ENCODE measurements around the gene RBM38. TPM values are rescaled to one million over a fixed set of nuclear protein-coding genes. Genes with fewer than 3 reads are reported as not detected.
"Not testable (repeated sequence)": the region's sequence is repeated elsewhere in the genome, so short reads cannot be mapped to it uniquely, and the experiment has no call there.

Gene RBM38
- total and polyA plus RNA-seq, 9 donors: 31.7 to 63.7 (median 55.2) TPM

- Histone ChIP-seq H3K4me1 (ENCODE audit: control insufficient read depth, insufficient read depth, low read length) (peaks cover 9% of the 10 kb centered on the region), H3K27ac (ENCODE audit: low read length) (no peak overlapping the region), H3K36me3 (ENCODE audit: control insufficient read depth, insufficient read depth, low read length) (no peaks in the 10 kb centered on the region), H3K4me3 (ENCODE audit: low read length) (no peak overlapping the region), H3K9me3 (replicated peaks; ENCODE audit: control insufficient read depth, low read depth, low read length) (no peaks in the 10 kb centered on the region), H3K27me3 (ENCODE audit: control insufficient read depth, insufficient read depth, low read length) (no peaks in the 10 kb centered on the region)
- 40% methylated on average over 3 of the region's 17 CpGs for WGBS (ENCODE audit: insufficient coverage)
- peak; percentile 29 for DNase-seq
These were observed 34.2 kb downstream of the RBM38 start for GRCh38 chr20:57425150-57426013.

- 68% methylated on average over 9 of the region's 13 CpGs for whole genome bisulfite sequencing (ENCODE audit: insufficient coverage)
- H3K27me3 ChIP-seq (ENCODE audit: control insufficient read depth, insufficient read depth, low read length): no peaks in the 10 kb centered on the region
- peaks cover 9% of the 10 kb centered on the region for H3K4me1 ChIP-seq (ENCODE audit: control insufficient read depth, insufficient read depth, low read length)
- H3K9me3 ChIP-seq (replicated peaks; ENCODE audit: control insufficient read depth, low read depth, low read length): no peaks in the 10 kb centered on the region
- no peak overlapping the region for H3K4me3 ChIP-seq (ENCODE audit: low read length)
- H3K36me3 ChIP-seq (ENCODE audit: control insufficient read depth, insufficient read depth, low read length): no peaks in the 10 kb centered on the region
- no peak for DNase-seq
- no peak overlapping the region for H3K27ac ChIP-seq (ENCODE audit: low read length)
These were observed 35.1 kb downstream of the RBM38 start for GRCh38 chr20:57426271-57426689.

DNA sequence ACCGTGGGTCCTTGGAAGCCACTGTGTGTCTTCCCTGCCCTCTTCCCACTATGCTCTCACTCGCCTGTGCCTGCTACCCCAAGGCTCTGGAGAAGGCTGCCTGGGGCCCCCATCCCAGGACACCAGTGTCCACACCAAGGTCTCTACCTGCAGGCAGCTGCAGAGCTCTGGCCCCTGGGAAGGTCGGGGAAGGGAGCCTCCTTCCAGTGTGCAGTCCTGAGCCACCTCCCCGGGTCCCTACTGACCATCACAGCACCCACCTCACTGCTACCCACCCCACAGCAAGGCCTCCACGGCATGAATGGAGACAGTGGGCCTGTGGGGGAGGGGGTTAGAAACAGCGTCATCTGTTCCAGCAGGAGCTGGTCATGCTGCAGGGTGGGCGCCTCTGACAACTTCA, 35.6 kb downstream of the RBM38 start:
- Histone ChIP-seq H3K4me3 (ENCODE audit: low read length) (no peak overlapping the region), H3K36me3 (ENCODE audit: control insufficient read depth, insufficient read depth, low read length) (no peaks in the 10 kb centered on the region), H3K9me3 (replicated peaks; ENCODE audit: control insufficient read depth, low read depth, low read length) (no peaks in the 10 kb centered on the region), H3K27me3 (ENCODE audit: control insufficient read depth, insufficient read depth, low read length) (no peaks in the 10 kb centered on the region), H3K4me1 (ENCODE audit: control insufficient read depth, insufficient read depth, low read length) (peaks cover 9% of the 10 kb centered on the region), H3K27ac (ENCODE audit: low read length) (no peak overlapping the region)
- 90% methylated on average over 2 of the region's 7 CpGs for WGBS (ENCODE audit: insufficient coverage)
- no peak for DNase-seq

- Histone ChIP-seq H3K36me3 (ENCODE audit: control insufficient read depth, insufficient read depth, low read length) (no peaks in the 10 kb centered on the region), H3K27ac (ENCODE audit: low read length) (no peak overlapping the region), H3K4me3 (ENCODE audit: low read length) (no peak overlapping the region), H3K4me1 (ENCODE audit: control insufficient read depth, insufficient read depth, low read length) (peaks cover 21% of the 10 kb centered on the region), H3K27me3 (ENCODE audit: control insufficient read depth, insufficient read depth, low read length) (no peaks in the 10 kb centered on the region), H3K9me3 (replicated peaks; ENCODE audit: control insufficient read depth, low read depth, low read length) (no peaks in the 10 kb centered on the region)
- DNase-seq: peak; percentile 62
- WGBS (ENCODE audit: insufficient coverage): 58% methylated on average over 18 of the region's 21 CpGs
These were observed 37.3 kb downstream of the RBM38 start for GRCh38 chr20:57428324-57429158.

DNA sequence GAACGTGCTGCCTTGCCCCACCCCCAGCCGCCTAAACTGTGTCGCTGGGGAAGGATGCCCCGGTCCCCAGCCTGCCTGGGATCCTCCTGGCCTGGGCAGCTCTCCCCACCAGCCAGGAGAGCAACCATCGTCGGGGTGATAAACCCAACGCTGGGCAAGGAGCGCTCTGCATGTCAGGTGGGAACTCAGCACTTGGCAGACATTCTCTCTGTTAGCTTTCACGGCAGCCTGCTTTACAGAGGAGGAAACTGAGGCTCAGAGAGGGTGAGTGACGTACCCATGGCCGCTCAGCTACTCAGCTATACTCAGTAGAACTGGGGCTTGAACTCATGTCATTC, 37.9 kb downstream of the RBM38 start:
- 73% methylated on average over 11 of the region's 11 CpGs for WGBS (ENCODE audit: insufficient coverage)
- Histone ChIP-seq H3K36me3 (ENCODE audit: control insufficient read depth, insufficient read depth, low read length) (no peaks in the 10 kb centered on the region), H3K4me3 (ENCODE audit: low read length) (no peak overlapping the region), H3K27ac (ENCODE audit: low read length) (no peak overlapping the region), H3K4me1 (ENCODE audit: control insufficient read depth, insufficient read depth, low read length) (peaks cover 27% of the 10 kb centered on the region), H3K9me3 (replicated peaks; ENCODE audit: control insufficient read depth, low read depth, low read length) (no peaks in the 10 kb centered on the region), H3K27me3 (ENCODE audit: control insufficient read depth, insufficient read depth, low read length) (no peaks in the 10 kb centered on the region)
- DNase-seq: no peak

DNA sequence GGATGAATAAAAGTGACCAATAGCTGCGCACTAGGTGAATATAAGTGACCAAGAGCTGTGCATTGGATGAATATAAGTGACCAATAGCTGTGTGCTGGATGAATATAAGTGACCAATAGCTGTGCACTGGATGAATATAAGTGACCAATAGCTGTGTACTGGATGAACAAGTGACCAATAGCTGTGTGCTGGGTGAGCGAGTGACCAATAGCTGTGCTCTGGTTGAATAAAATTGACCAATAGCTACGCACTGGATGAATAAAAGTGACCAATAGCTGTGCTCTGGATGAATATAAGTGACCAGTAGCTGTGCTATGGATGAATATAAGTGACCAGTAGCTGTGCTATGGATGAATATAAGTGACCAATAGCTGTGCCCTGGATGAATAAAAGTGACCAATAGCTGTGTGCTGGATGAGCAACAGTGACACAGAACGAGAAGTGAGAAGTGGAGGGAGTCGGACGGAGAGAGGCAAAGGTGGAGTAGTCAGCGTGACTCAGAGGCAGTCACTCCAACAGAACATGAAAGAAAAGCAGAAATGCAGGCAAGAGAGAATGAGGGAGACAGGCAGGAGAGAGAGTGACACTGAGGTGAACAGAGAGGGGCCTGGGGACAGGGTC, 38.5 kb downstream of the RBM38 start:
- Histone ChIP-seq H3K4me3 (ENCODE audit: low read length) (no peak overlapping the region), H3K36me3 (ENCODE audit: control insufficient read depth, insufficient read depth, low read length) (no peaks in the 10 kb centered on the region), H3K9me3 (replicated peaks; ENCODE audit: control insufficient read depth, low read depth, low read length) (no peaks in the 10 kb centered on the region), H3K4me1 (ENCODE audit: control insufficient read depth, insufficient read depth, low read length) (peaks cover 31% of the 10 kb centered on the region), H3K27me3 (ENCODE audit: control insufficient read depth, insufficient read depth, low read length) (no peaks in the 10 kb centered on the region), H3K27ac (ENCODE audit: low read length) (no peak overlapping the region)
- DNase-seq: no peak
- 76% methylated on average over 7 of the region's 7 CpGs for WGBS (ENCODE audit: insufficient coverage)

DNA sequence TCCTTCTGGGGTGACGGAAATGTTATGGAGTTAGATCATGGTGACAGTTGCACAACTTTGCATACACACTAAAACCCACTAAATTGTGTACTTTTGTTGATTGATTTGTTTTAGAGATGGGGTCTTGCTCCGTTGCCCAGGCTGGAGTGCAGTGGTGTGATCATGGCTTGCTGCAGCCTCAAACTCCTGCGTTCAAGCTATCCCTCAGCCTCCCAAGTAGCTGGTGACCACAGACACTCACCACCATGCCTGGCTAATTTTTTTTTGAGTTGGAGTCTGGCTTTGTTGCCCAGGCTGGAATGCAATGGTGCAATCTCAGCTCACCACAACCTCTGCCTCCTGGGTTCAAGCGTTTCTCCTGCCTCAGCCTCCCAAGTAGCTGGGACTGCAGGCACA, 39.0 kb downstream of the RBM38 start:
- no CpG with 5 or more reads among the region's 4 CpGs for WGBS (ENCODE audit: insufficient coverage)
- H3K36me3 ChIP-seq (ENCODE audit: control insufficient read depth, insufficient read depth, low read length); H3K4me3 ChIP-seq (ENCODE audit: low read length); H3K9me3 ChIP-seq (replicated peaks; ENCODE audit: control insufficient read depth, low read depth, low read length); H3K27ac ChIP-seq (ENCODE audit: low read length); DNase-seq; H3K27me3 ChIP-seq (ENCODE audit: control insufficient read depth, insufficient read depth, low read length): not testable (repeated sequence)
- peaks cover 33% of the 10 kb centered on the region for H3K4me1 ChIP-seq (ENCODE audit: control insufficient read depth, insufficient read depth, low read length)

GRCh38 chr20:57431539-57431835, 40.3 kb downstream of the RBM38 start:
- 35% methylated on average over 2 of the region's 5 CpGs for WGBS (ENCODE audit: insufficient coverage)
- peaks cover 40% of the 10 kb centered on the region for H3K4me1 ChIP-seq (ENCODE audit: control insufficient read depth, insufficient read depth, low read length)
- DNase-seq: no peak
- H3K36me3 ChIP-seq (ENCODE audit: control insufficient read depth, insufficient read depth, low read length): no peaks in the 10 kb centered on the region
- H3K27me3 ChIP-seq (ENCODE audit: control insufficient read depth, insufficient read depth, low read length): peaks cover 3% of the 10 kb centered on the region
- no peak overlapping the region for H3K27ac ChIP-seq (ENCODE audit: low read length)
- no peak overlapping the region for H3K4me3 ChIP-seq (ENCODE audit: low read length)
- no peaks in the 10 kb centered on the region for H3K9me3 ChIP-seq (replicated peaks; ENCODE audit: control insufficient read depth, low read depth, low read length)

GRCh38 chr20:57432480-57432861, 41.3 kb downstream of the RBM38 start:
- Histone ChIP-seq H3K27me3 (ENCODE audit: control insufficient read depth, insufficient read depth, low read length) (peaks cover 4% of the 10 kb centered on the region), H3K4me1 (ENCODE audit: control insufficient read depth, insufficient read depth, low read length) (peaks cover 46% of the 10 kb centered on the region), H3K9me3 (replicated peaks; ENCODE audit: control insufficient read depth, low read depth, low read length) (peaks cover 4% of the 10 kb centered on the region), H3K27ac (ENCODE audit: low read length) (peak overlapping the region; percentile 45), H3K36me3 (ENCODE audit: control insufficient read depth, insufficient read depth, low read length) (no peaks in the 10 kb centered on the region), H3K4me3 (ENCODE audit: low read length) (no peak overlapping the region)
- DNase-seq: no peak
- WGBS (ENCODE audit: insufficient coverage): 87% methylated on average over 7 of the region's 7 CpGs

GRCh38 chr20:57432862-57433491, 41.8 kb downstream of the RBM38 start:
- peaks cover 5% of the 10 kb centered on the region for H3K27me3 ChIP-seq (ENCODE audit: control insufficient read depth, insufficient read depth, low read length)
- DNase-seq: peak; percentile 69
- H3K4me3 ChIP-seq (ENCODE audit: low read length): no peak overlapping the region
- 18% methylated on average over 4 of the region's 13 CpGs for WGBS (ENCODE audit: insufficient coverage)
- H3K27ac ChIP-seq (ENCODE audit: low read length): peak overlapping the region; percentile 63
- no peaks in the 10 kb centered on the region for H3K36me3 ChIP-seq (ENCODE audit: control insufficient read depth, insufficient read depth, low read length)
- peaks cover 51% of the 10 kb centered on the region for H3K4me1 ChIP-seq (ENCODE audit: control insufficient read depth, insufficient read depth, low read length)
- peaks cover 7% of the 10 kb centered on the region for H3K9me3 ChIP-seq (replicated peaks; ENCODE audit: control insufficient read depth, low read depth, low read length)

Measured in muscle of leg (tissue), 11 donors.